OCI-LY7 (cell line): Measurements from ENCODE around the gene ZSWIM3.
A peak's percentile ranks its signal among the peaks of the same experiment; 100 is the strongest.

ENCODE experiments used
- EZH2phosphoT487 ChIP-seq: fragments of 200-600 bp; sonication (generic); IDR thresholded peaks from 2 replicates; pipeline ENCODE4 v1.6.1; 2018; ENCODE audit warnings: low read depth, borderline replicate concordance, mild to moderate bottlenecking, mixed run types, antibody characterized with exemption, low read length, moderate library complexity, mixed read lengths
- TF ChIP-seq, protein P1 (sequence below): fragments of 200-600 bp; sonication (generic); conservative IDR thresholded peaks from 2 replicates; pipeline ENCODE4 v1.5.1; 2014; ENCODE audit warnings: mild to moderate bottlenecking, antibody characterized with exemption, low read length, moderate library complexity, mixed read lengths

DNA sequence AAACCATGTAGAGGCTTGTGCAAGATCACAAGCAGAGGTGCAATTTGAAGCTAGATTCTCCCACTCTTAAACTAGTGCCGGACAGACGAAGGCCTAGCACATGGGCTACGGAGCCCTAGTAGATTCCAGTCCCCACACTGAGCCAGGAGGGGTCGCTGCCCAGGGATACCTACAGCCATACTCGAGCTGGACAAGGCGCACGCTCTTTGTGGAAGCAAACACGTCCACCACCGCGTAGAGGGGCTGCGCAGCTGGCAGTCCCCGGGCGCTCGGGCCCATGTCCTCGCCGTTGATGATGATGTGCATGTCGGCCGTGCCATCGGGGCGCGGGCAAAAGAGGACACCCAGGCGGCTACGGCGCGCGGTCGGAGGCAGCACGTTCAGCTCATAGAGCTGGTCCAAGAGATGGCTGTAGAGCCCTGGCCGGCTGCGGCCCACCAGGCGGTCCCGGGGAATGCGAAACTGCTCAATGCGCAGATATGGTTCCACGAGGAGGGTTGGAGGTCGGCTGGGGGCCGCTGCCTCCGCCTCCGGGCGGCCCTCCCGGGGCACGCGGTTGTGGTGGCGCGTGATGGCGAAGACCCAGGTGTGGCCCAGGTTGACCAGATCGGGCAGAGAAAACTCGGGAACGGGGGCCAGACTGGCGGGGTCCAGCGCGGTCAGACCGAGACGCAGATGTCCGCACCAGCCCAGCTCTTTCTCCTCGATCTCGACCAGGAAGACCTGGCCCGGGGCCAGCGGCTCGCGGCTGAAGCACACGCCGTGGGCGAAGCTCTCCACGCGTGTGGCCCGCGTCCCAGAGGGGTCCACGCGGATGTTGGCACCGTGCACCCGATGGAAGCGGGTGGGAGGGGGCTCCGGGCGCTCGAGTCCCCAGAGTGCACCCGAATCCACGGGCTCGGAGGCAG lies 32.9 kb downstream of the ZSWIM3 start:
- TF ChIP-seq, protein P1, sequence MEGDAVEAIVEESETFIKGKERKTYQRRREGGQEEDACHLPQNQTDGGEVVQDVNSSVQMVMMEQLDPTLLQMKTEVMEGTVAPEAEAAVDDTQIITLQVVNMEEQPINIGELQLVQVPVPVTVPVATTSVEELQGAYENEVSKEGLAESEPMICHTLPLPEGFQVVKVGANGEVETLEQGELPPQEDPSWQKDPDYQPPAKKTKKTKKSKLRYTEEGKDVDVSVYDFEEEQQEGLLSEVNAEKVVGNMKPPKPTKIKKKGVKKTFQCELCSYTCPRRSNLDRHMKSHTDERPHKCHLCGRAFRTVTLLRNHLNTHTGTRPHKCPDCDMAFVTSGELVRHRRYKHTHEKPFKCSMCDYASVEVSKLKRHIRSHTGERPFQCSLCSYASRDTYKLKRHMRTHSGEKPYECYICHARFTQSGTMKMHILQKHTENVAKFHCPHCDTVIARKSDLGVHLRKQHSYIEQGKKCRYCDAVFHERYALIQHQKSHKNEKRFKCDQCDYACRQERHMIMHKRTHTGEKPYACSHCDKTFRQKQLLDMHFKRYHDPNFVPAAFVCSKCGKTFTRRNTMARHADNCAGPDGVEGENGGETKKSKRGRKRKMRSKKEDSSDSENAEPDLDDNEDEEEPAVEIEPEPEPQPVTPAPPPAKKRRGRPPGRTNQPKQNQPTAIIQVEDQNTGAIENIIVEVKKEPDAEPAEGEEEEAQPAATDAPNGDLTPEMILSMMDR, result peak; percentile 71
- no peak for TF ChIP-seq EZH2phosphoT487
